Measurements from ENCODE around the gene GPC3. TPM values are rescaled to one million over a fixed set of nuclear protein-coding genes. Genes with fewer than 3 reads are reported as not detected.

Gene GPC3
- total RNA-seq, 1 donor from 2014 or later: 15.5 TPM

DNA sequence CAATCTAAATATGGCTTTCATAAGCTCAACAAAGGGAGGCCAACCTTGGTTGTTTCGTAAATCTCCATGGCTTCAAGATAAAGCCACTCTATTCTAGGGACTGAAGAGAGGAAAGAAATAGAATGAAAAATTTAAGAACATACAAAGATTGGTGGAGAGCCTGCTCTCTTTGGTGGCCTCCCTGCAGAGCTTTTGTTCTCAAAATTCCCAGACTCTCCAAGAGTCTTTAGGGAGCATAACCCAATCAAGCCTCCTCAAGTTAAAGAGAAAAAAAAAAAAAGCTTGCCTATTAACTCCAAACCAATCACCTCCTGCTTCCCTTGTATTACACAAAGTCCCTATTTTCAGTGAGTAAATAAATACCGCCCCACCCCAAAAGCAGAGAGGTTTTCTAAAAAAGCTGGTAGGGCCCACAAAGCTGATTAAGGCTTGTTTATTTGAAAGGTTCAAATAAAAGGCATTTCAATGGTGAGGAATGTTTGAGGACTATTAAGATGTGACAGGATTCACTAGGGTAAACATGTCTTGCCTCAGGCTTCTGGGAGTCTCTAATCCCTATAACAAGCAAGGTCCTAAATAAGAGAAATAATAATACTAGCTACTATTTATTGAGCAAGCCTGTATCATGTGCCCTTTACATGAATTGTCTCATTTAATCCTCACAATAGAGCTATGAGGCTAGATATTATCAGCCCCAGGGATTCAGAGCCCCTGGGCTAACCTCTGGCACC, 71.6 kb downstream of the GPC3 start:
- Histone ChIP-seq H3K4me1 (no peaks in the 10 kb centered on the region), H3K27me3 (no peaks in the 10 kb centered on the region), H3K27ac (no peak overlapping the region), H3K9me3 (no peaks in the 10 kb centered on the region), H3K36me3 (no peaks in the 10 kb centered on the region), H3K4me3 (no peak overlapping the region)
- TF ChIP-seq POLR2A (IDR thresholded peaks at IDR 0.05) (no peak), POLR2AphosphoS5 (IDR thresholded peaks at IDR 0.05; ENCODE audit: insufficient read depth in 1 of 2, low read depth in 1 of 2) (no peak)
- TF ChIP-seq, protein P1, sequence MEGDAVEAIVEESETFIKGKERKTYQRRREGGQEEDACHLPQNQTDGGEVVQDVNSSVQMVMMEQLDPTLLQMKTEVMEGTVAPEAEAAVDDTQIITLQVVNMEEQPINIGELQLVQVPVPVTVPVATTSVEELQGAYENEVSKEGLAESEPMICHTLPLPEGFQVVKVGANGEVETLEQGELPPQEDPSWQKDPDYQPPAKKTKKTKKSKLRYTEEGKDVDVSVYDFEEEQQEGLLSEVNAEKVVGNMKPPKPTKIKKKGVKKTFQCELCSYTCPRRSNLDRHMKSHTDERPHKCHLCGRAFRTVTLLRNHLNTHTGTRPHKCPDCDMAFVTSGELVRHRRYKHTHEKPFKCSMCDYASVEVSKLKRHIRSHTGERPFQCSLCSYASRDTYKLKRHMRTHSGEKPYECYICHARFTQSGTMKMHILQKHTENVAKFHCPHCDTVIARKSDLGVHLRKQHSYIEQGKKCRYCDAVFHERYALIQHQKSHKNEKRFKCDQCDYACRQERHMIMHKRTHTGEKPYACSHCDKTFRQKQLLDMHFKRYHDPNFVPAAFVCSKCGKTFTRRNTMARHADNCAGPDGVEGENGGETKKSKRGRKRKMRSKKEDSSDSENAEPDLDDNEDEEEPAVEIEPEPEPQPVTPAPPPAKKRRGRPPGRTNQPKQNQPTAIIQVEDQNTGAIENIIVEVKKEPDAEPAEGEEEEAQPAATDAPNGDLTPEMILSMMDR (IDR thresholded peaks at IDR 0.05): no peak
- intact Hi-C loops (cut with DNase I): no loop called here
- no peak for DNase-seq (ENCODE audit: extremely low spot score in 2 of 2)

DNA sequence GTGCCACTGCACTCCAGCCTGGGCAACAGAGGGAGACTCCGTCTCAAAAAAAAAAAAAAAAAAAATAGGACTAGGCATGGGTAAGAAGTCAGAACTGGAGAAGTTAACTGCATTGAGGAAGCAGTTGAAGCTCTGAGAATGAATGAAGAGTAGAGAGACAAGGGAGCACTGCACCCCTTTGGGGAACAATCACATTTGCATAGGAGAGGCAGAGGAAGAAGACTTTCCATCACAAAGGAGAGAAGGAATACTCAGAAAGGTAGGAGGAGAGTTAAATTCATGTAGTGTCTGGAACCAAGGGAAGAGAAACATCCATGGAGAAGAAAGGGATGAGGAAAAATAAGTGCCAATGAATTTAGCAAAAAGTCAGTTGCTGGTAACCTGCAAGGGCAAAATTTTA, 72.4 kb downstream of the GPC3 start:
- no peaks in the 10 kb centered on the region for H3K36me3 ChIP-seq
- no peak overlapping the region for H3K27ac ChIP-seq
- no peaks in the 10 kb centered on the region for H3K4me1 ChIP-seq
- DNase-seq (ENCODE audit: extremely low spot score in 2 of 2): no peak
- H3K4me3 ChIP-seq: no peak overlapping the region
- H3K27me3 ChIP-seq: no peaks in the 10 kb centered on the region
- intact Hi-C loops (cut with DNase I): no loop called here
- TF ChIP-seq POLR2A (IDR thresholded peaks at IDR 0.05) (no peak), POLR2AphosphoS5 (IDR thresholded peaks at IDR 0.05; ENCODE audit: insufficient read depth in 1 of 2, low read depth in 1 of 2) (no peak)
- TF ChIP-seq, protein P1 (IDR thresholded peaks at IDR 0.05): no peak
- H3K9me3 ChIP-seq: no peaks in the 10 kb centered on the region

DNA sequence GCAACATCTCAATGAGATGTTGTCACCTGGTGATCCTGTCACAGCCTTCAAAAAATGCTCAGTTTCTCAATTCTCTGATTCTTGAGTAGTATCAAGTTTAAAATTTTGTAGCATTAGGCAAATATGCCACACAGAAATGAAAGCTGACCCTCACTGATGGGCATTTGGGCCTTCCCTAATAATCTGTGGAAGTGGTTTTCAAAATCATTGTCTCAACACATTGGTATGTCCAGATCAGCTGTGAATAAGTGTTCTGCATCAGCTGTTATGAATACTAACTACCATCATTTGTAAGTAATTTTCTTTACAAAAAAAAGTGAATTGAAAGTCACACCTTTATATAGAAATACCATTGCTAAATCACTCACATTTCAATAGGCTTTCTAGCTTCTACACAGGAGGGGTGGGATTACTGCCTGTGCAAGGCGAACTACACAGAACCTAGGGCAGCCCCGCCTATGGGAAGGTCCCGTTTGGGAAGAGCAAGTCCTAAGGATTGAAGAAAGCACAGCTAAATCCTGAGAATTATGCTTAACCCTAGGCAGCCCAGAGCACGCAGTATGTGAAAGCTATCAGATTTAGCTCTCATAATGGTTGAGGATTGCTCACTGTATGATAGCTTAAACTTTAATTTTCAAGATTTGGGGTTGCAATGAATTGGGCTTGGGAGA, 73.4 kb downstream of the GPC3 start:
- intact Hi-C loops (cut with DNase I): no loop called here
- H3K27ac ChIP-seq: no peak overlapping the region

DNA sequence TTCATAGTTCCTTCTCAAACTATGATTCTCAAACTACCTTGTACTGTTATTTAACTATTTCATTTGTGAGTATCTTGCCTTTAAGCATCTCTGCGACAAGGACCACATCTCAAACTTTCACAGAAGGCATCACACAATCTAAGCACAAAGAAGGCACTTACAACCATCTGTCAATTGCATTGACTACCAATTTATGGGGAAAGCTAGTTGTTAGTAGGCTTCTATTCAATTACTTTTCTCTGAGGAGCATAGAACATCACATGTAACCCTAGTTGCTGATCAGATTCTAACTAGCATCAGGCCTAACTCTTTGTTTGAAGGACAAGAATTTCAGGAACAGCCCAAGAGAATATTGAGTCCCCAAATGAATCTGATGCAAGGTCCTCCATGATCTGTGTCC, 74.9 kb downstream of the GPC3 start:
- Histone ChIP-seq H3K9me3 (no peaks in the 10 kb centered on the region), H3K27ac (no peak overlapping the region), H3K36me3 (no peaks in the 10 kb centered on the region), H3K4me1 (no peaks in the 10 kb centered on the region), H3K27me3 (no peaks in the 10 kb centered on the region), H3K4me3 (no peak overlapping the region)
- intact Hi-C loops (cut with DNase I): no loop called here
- TF ChIP-seq, protein P1 (IDR thresholded peaks at IDR 0.05): no peak
- TF ChIP-seq POLR2AphosphoS5 (IDR thresholded peaks at IDR 0.05; ENCODE audit: insufficient read depth in 1 of 2, low read depth in 1 of 2) (no peak), POLR2A (IDR thresholded peaks at IDR 0.05) (no peak)
- DNase-seq (ENCODE audit: extremely low spot score in 2 of 2): no peak

More for the DNA sequence above, 73.4 kb downstream of the GPC3 start:
- DNase-seq (ENCODE audit: extremely low spot score in 2 of 2): no peak
- Histone ChIP-seq H3K4me3 (no peak overlapping the region), H3K9me3 (no peaks in the 10 kb centered on the region), H3K36me3 (no peaks in the 10 kb centered on the region), H3K4me1 (no peaks in the 10 kb centered on the region), H3K27me3 (no peaks in the 10 kb centered on the region)
- TF ChIP-seq POLR2A (IDR thresholded peaks at IDR 0.05) (no peak), POLR2AphosphoS5 (IDR thresholded peaks at IDR 0.05; ENCODE audit: insufficient read depth in 1 of 2, low read depth in 1 of 2) (no peak)
- TF ChIP-seq, protein P1 (IDR thresholded peaks at IDR 0.05): no peak

DNA sequence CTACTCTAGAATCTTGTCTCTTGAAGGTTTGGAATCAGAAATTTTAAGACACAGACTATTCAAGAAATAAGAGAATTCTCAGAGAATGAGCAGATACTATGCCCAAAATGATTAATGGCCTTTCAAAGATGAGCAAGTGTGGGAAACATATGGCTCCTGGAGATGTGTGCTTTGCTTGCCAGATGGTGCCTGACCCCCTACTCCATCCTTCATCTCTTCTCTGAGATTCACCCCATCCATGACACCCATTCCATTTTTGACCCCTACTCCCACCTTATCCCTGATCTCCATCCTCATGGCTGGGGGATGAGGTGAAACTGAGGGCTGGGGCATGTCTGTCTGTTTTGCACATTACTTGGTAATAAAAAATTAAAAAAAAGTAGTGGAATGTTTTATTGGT, 75.5 kb downstream of the GPC3 start:
- no peak for TF ChIP-seq POLR2AphosphoS5 (IDR thresholded peaks at IDR 0.05; ENCODE audit: insufficient read depth in 1 of 2, low read depth in 1 of 2)
- TF ChIP-seq, protein P1 (IDR thresholded peaks at IDR 0.05): no peak
- TF ChIP-seq POLR2A (IDR thresholded peaks at IDR 0.05): no peak
- no peak for DNase-seq (ENCODE audit: extremely low spot score in 2 of 2)
- no peaks in the 10 kb centered on the region for H3K9me3 ChIP-seq
- H3K27ac ChIP-seq: no peak overlapping the region
- H3K4me3 ChIP-seq: no peak overlapping the region
- intact Hi-C loops (cut with DNase I): no loop called here
- no peaks in the 10 kb centered on the region for H3K4me1 ChIP-seq
- no peaks in the 10 kb centered on the region for H3K36me3 ChIP-seq
- no peaks in the 10 kb centered on the region for H3K27me3 ChIP-seq
